GM12874 (cell line): ENCODE data around the gene SMCO2.

ENCODE experiments used
- CTCF ChIP-seq: IDR thresholded peaks from 2 replicates; pipeline ENCODE4 v1.5.1; 2011; ENCODE audit warnings: low read depth, mild to moderate bottlenecking, control low read depth, low read length, moderate library complexity; ENCODE audit not compliant: insufficient read depth

The SMCO2 gene

DNA sequence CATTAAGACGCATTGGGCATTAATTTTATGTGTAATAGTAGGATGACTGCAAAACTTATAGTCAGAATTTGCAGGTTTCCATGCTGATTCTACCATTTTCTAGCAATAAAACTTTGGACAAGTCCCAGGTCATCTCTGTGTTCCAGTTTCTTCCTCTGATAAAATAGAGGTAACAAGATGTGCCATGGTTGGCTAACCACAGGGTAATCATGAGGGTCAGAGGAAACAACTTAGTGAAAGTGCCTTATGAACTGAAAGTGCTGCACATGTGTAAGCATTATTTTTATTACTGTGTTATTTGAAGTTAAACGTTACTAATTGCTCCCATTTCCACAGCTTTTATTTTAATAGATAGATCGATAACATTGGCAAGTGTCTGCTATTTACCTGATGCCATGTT is 21.1 kb downstream of the SMCO2 start:
- TF ChIP-seq CTCF, result no peak

- no peak for TF ChIP-seq CTCF
These were observed 21.7 kb downstream of the SMCO2 start for GRCh38 chr12:27468241-27468640.

- TF ChIP-seq CTCF, result no peak
These were observed 22.7 kb downstream of the SMCO2 start for GRCh38 chr12:27469176-27469736.

DNA sequence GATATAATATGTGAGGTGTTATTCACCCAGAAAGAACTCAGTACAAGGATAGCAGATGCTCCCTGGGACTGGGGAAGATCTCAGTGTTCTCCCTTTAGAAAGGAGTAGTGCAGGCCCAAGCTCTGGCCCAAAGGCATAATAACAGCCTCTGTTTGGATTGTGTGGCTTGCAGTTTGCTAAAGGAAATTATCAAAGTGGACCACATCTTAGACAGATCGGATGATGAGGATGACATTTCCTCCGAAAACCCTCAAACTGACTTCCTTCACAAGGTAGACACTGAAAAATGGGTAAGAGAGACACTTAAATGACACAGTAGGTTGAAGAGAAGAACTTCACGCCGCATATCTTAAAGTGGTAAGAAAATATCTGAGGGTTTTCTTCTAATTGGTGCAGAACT is 26.1 kb downstream of the SMCO2 start:
- no peak for TF ChIP-seq CTCF

DNA sequence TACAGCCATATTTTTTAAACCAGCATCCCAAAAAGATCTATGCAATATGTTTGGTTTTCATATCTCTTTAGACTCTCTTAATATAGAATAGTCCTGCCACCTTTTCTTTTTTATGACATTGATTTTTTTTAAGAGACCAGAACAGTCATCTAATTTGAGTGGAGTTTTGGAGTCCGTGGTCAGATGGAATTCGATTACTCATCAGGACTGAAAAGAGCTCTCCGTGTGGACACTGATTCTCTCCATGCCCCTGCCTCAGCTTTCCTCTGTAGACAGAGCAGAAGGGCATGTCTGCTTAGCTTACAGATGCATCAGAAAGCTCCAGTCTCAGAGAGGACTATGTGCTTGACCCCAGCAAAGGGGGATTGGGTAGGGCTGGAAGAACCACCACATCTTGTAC is 27.8 kb downstream of the SMCO2 start:
- TF ChIP-seq CTCF, result no peak

- no peak for TF ChIP-seq CTCF
These were observed 30.5 kb downstream of the SMCO2 start for GRCh38 chr12:27477049-27477448.

DNA sequence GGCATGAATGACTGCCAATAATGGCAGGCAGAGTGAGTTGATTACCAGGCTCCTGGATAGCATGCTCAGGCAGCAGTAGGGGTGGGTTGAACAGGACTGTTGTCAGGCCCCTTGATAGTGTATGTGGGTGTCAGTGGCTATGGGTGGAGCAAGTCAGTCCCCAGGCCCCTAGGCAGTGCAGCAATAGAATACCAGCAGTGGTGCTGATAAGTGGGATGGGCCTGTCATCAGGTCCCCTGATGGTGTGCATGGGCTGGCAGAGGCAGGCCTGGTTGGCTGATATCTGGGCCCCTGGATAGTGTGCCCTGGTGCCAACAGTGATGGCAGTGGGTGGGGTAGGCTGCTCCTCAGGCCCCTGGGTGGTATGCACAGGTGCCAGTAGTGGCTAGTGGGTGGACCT is 32.4 kb downstream of the SMCO2 start:
- TF ChIP-seq CTCF, result no peak
